Activated T-cell treated with anti-CD3 and anti-CD28 coated beads, Interleukin-2, amount 50 U/mL, for 24 hours (primary cell): ENCODE data around the gene PCARE.

Experiments used
- DNase-seq: peaks from one replicate; pipeline ENCODE4 v3.0.0-alpha.2; 2020
- H3K27ac Mint-ChIP-seq: 2 replicates; pipeline ENCODE4 v1.8.0; 2020; ENCODE audit warnings: mild to moderate bottlenecking, mixed read lengths
- H3K27me3 Mint-ChIP-seq: 2 replicates; pipeline ENCODE4 v1.8.0; 2020; ENCODE audit warnings: mixed read lengths
- H3K36me3 Mint-ChIP-seq: 2 replicates; pipeline ENCODE4 v1.8.0; 2020; ENCODE audit warnings: low read depth, mixed read lengths
- H3K4me1 Mint-ChIP-seq: 2 replicates; pipeline ENCODE4 v1.8.0; 2020; ENCODE audit warnings: low read depth, mixed read lengths
- H3K4me3 Mint-ChIP-seq: 2 replicates; pipeline ENCODE4 v1.8.0; 2020; ENCODE audit warnings: mild to moderate bottlenecking, moderate library complexity, mixed read lengths
- H3K9me3 Mint-ChIP-seq: 2 replicates; pipeline ENCODE4 v1.8.0; 2020; ENCODE audit warnings: mixed read lengths

PCARE gene

GRCh38 chr2:29046321-29046720 lies 28.0 kb downstream of the PCARE start:
- no peaks in the 10 kb centered on the region for H3K9me3 Mint-ChIP-seq
- no peak overlapping the region for H3K4me3 Mint-ChIP-seq
- no peaks in the 10 kb centered on the region for H3K36me3 Mint-ChIP-seq
- no peak for DNase-seq
- H3K27ac Mint-ChIP-seq: no peak overlapping the region
- no peaks in the 10 kb centered on the region for H3K27me3 Mint-ChIP-seq
- H3K4me1 Mint-ChIP-seq: no peaks in the 10 kb centered on the region

DNA sequence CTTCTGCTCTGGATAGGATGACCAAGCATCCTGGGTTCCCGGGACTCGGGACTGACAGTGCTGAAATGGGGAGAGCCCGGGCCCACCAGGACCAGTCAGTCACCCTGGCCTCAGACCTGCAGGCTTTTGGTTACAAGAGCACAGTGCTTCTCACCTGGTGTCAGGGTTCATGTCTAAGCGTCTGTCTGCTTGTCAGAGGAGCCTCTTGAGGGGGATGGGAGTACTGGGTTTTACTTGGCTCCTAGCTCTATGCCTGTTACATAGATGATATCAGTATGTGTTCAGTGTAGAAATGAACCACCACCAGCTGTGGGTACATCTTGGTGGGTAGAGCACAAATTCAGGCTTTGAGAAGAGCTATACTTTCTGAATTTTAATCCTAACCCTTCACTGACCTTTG lies 29.9 kb downstream of the PCARE start:
- Mint-ChIP-seq H3K27me3 (no peaks in the 10 kb centered on the region), H3K4me1 (peaks cover 2% of the 10 kb centered on the region), H3K36me3 (no peaks in the 10 kb centered on the region), H3K9me3 (no peaks in the 10 kb centered on the region), H3K27ac (no peak overlapping the region), H3K4me3 (no peak overlapping the region)
- no peak for DNase-seq

DNA sequence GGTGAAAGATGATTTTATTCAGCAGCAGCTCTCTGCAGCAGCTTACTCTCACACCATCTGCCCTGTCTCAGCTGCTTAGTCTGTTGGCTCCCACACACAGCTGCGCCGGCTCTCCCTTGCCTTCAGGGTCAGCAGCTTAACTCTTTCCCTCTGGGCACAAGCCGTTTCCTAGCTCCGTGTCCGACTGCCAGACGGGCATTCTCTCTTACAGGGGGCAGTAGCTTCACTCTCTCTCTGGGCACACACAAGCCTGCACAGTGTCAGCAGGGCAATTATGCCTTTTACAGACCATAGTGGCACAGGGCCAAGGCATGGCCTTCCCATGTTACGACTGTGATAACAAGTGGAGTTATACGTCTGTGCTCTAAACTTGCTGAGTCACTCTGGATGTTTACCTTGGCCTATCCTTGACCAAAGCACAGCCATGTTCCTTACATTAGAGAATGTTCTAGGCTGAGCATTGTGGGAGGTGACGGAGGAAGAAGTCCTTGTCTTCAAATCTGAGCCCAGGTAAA lies 31.7 kb downstream of the PCARE start:
- no peak overlapping the region for H3K27ac Mint-ChIP-seq
- H3K9me3 Mint-ChIP-seq: no peaks in the 10 kb centered on the region
- DNase-seq: no peak
- no peak overlapping the region for H3K4me3 Mint-ChIP-seq
- no peaks in the 10 kb centered on the region for H3K36me3 Mint-ChIP-seq
- no peaks in the 10 kb centered on the region for H3K27me3 Mint-ChIP-seq
- H3K4me1 Mint-ChIP-seq: peaks cover 2% of the 10 kb centered on the region

DNA sequence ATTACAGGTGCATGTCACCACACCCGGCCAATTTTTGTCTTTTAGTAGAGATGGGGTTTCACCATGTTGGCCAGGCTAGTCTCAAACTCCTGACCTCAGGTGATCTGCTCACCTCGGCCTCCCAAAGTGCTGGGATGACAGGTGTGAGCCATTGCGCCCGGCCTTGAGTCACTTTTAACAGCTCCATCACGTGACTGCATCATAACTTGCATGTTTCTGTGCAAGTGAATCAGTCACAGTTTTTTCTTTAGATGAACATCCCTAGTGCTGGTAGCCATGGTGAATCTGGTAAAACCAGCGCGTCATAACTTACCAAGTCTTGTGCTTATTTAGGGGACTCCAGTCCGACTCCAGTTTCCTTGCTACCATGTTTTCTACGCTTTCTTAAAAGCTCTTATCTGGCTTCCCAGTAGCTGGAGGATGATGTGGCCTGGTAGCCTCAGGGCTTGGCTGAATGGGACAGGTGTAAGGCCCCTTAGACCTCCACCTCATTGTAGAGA lies 33.1 kb downstream of the PCARE start:
- Mint-ChIP-seq H3K4me1 (peaks cover 2% of the 10 kb centered on the region), H3K36me3 (peaks cover 3% of the 10 kb centered on the region), H3K4me3 (no peak overlapping the region), H3K9me3 (no peaks in the 10 kb centered on the region), H3K27me3 (no peaks in the 10 kb centered on the region), H3K27ac (no peak overlapping the region)
- DNase-seq: no peak

DNA sequence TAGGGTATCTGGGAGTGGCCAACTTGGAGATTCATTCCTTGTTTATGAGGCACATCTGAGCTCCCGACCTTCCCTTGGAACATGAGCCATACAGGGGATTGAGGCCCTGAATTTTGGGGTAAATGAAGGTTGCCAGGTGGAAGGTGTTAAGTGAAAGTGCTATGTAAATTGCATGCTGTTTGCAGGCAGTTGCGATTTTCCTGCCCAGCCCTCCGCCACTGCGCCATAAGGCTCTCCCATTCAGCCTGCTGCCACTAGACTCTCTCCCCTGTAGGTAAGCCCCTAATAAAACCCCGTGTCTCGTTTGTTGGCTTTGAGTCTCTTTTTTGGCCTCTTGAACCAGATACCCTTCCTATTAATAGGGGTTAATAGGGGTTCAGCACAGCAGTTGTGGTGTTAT lies 33.8 kb downstream of the PCARE start:
- Mint-ChIP-seq H3K27me3 (no peaks in the 10 kb centered on the region), H3K4me3 (no peak overlapping the region), H3K27ac (no peak overlapping the region), H3K36me3 (peaks cover 4% of the 10 kb centered on the region), H3K9me3 (no peaks in the 10 kb centered on the region), H3K4me1 (peaks cover 2% of the 10 kb centered on the region)
- no peak for DNase-seq

DNA sequence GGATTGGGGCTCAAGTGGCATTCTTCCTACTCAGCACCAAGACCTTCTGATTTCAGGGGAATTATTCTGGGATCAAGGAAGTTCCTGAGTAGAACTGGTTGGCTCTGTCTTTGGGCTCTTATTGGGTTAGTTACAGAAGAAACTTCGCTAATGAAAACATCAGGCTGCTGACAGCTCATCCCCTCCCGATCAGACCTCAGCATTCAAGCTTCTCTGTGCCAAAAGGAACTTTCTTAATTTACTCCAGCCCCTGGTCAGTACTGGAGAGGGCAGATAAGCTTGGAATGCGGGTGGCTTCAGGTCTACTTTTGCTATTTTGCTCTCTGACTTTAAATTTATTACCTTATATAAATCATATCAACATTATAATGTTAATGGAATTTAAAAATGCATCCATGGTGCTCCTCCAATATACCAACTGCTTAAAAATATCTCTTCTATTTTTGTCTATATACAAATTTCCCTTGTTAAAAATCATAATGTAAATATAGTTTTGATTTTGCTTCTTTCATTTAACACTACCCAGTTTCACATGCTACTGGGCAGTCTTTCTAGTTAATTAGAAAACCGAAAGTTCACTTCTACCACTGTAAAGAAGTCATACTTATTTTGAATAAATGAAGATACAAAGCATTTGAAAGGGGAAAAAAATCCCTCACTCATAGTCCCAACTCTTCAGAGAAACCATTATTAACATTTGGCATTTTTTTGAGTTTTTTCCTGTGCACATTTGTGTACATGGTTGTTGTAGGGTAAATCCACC lies 34.4 kb downstream of the PCARE start:
- Mint-ChIP-seq H3K27ac (no peak overlapping the region), H3K4me1 (peaks cover 2% of the 10 kb centered on the region), H3K36me3 (peaks cover 4% of the 10 kb centered on the region), H3K9me3 (no peaks in the 10 kb centered on the region), H3K4me3 (no peak overlapping the region), H3K27me3 (no peaks in the 10 kb centered on the region)
- no peak for DNase-seq

DNA sequence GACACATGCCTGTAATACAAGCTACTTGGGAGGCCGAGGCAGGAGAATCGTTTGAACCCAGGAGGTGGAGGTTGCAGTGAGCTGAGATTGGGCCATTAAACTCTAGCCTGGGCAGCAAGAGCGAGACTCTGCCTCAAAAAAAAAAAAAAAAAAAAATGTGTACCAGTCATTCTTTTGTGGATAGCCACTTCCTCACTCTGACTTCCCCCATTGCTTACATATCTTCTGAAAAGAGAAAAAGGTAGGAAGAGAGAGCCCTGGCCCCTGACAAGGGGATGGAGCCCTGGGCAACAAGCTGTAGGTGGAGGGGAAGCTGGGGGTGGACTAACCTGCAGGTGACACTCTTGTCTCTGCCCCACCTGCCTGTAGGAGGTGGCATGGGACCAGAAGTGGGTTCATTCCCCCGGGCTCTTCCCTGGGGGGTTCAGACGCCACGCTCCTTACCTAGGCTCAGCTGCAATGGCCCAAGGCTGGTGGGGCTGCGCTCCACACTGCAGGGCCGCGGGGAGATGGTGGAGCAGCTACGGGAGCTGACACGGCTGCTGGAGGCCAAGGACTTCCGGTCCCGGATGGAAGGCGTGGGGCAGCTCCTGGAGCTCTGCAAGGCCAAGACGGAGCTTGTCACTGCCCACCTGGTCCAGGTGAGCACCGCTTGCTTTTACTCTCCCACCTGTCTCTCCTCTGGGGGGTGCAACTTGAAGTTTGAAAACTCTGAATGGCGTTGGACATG lies 39.1 kb downstream of the PCARE start:
- no peak for DNase-seq
- no peaks in the 10 kb centered on the region for H3K27me3 Mint-ChIP-seq
- no peak overlapping the region for H3K27ac Mint-ChIP-seq
- H3K9me3 Mint-ChIP-seq: no peaks in the 10 kb centered on the region
- H3K4me3 Mint-ChIP-seq: no peak overlapping the region
- peaks cover 5% of the 10 kb centered on the region for H3K4me1 Mint-ChIP-seq
- H3K36me3 Mint-ChIP-seq: peaks cover 4% of the 10 kb centered on the region

- Mint-ChIP-seq H3K27ac (no peak overlapping the region), H3K27me3 (no peaks in the 10 kb centered on the region), H3K36me3 (peaks cover 4% of the 10 kb centered on the region), H3K4me3 (no peak overlapping the region), H3K4me1 (peaks cover 5% of the 10 kb centered on the region), H3K9me3 (no peaks in the 10 kb centered on the region)
- DNase-seq: no peak
Measured at GRCh38 chr2:29033656-29034055, 40.7 kb downstream of the PCARE start.

DNA sequence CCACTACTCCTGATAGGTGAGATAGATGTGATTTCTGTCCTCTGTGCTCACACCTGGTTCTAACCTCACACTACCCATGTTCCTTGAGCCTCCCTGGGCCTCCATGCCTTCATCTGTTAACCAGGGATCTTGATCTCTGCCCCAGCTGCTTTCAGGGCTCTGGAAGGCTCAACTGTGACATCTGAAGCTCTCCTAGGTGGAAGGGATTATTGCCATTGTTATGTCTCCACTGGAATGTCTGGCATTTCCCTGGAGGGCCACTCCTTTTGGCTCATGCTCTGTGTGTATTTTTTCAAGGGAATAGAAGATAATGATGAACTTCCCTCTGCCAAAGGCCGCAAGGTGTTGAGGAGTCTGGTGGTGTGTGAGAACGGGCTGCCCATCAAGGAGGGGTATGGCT lies 41.2 kb downstream of the PCARE start:
- Mint-ChIP-seq H3K4me3 (no peak overlapping the region), H3K27ac (no peak overlapping the region), H3K9me3 (no peaks in the 10 kb centered on the region), H3K4me1 (peaks cover 5% of the 10 kb centered on the region), H3K36me3 (peaks cover 4% of the 10 kb centered on the region), H3K27me3 (no peaks in the 10 kb centered on the region)
- no peak for DNase-seq

GRCh38 chr2:29032189-29032588 lies 42.1 kb downstream of the PCARE start:
- no peak for DNase-seq
- Mint-ChIP-seq H3K4me3 (no peak overlapping the region), H3K4me1 (peaks cover 5% of the 10 kb centered on the region), H3K27ac (no peak overlapping the region), H3K27me3 (no peaks in the 10 kb centered on the region), H3K9me3 (no peaks in the 10 kb centered on the region), H3K36me3 (peaks cover 4% of the 10 kb centered on the region)

DNA sequence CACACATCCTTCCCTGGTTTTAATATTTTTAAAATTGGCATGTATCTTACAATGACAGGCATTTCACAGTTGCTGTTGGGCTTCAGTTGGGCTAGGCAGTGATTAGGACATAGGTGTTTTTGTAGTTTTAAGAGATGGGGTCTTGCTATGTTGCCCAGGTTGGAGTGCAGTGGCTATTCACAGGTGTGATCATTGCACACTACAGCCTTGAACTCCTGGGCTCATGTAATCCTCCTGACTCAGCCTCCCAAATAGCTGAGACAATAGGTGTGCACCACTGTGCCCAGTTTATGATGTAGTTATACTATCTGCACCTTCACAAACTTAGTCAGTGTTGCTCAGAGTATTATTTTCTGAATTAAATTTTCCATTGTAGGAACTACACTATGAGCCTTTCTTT lies 43.3 kb downstream of the PCARE start:
- Mint-ChIP-seq H3K27me3 (no peaks in the 10 kb centered on the region), H3K4me3 (no peak overlapping the region), H3K9me3 (no peaks in the 10 kb centered on the region), H3K36me3 (no peaks in the 10 kb centered on the region), H3K4me1 (peaks cover 5% of the 10 kb centered on the region), H3K27ac (no peak overlapping the region)
- no peak for DNase-seq

GRCh38 chr2:29025711-29026110 lies 48.6 kb downstream of the PCARE start:
- no peak overlapping the region for H3K4me3 Mint-ChIP-seq
- no peaks in the 10 kb centered on the region for H3K4me1 Mint-ChIP-seq
- H3K27me3 Mint-ChIP-seq: no peaks in the 10 kb centered on the region

DNA sequence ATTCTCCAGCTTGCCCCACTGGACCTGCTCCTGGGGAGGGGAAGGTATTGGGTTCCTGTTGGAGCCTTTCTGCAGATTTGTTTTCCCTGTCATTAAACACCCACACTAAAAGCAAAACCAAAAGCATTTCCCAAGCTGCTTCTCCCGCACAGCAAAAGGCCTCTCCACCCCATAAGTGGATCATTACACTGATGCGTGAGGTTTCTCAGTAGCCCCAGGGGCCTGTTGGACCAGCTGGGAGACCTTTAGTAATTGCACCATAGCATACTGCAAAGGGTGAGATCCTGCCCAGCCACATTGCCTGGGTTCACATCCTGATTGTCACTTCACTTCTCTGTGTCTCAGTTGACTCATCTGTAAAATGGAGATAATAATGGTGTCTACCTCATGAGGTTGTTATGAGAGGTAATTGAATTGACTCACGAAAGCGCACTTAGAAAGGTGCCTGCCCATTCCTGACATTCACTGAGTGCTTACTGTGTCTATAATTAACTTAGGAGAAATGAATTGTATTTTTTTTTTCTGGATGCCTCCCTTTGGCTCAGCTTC lies 49.4 kb downstream of the PCARE start:
- no peaks in the 10 kb centered on the region for H3K4me1 Mint-ChIP-seq
- no peak overlapping the region for H3K4me3 Mint-ChIP-seq
- no peaks in the 10 kb centered on the region for H3K9me3 Mint-ChIP-seq
- no peaks in the 10 kb centered on the region for H3K27me3 Mint-ChIP-seq
- H3K27ac Mint-ChIP-seq: no peak overlapping the region
- no peaks in the 10 kb centered on the region for H3K36me3 Mint-ChIP-seq
- no peak for DNase-seq

More at GRCh38 chr2:29025711-29026110, 48.6 kb downstream of the PCARE start:
- Mint-ChIP-seq H3K27ac (no peak overlapping the region), H3K36me3 (no peaks in the 10 kb centered on the region), H3K9me3 (no peaks in the 10 kb centered on the region)
- DNase-seq: no peak

- no peak for DNase-seq
- H3K4me3 Mint-ChIP-seq: no peak overlapping the region
- H3K36me3 Mint-ChIP-seq: no peaks in the 10 kb centered on the region
- H3K27me3 Mint-ChIP-seq: no peaks in the 10 kb centered on the region
- H3K27ac Mint-ChIP-seq: no peak overlapping the region
- peaks cover 12% of the 10 kb centered on the region for H3K4me1 Mint-ChIP-seq
- no peaks in the 10 kb centered on the region for H3K9me3 Mint-ChIP-seq
Measured at GRCh38 chr2:29023188-29023587, 51.1 kb downstream of the PCARE start.

- no peak for DNase-seq
- Mint-ChIP-seq H3K4me1 (peaks cover 16% of the 10 kb centered on the region), H3K36me3 (no peaks in the 10 kb centered on the region), H3K27ac (no peak overlapping the region), H3K4me3 (no peak overlapping the region), H3K9me3 (no peaks in the 10 kb centered on the region), H3K27me3 (no peaks in the 10 kb centered on the region)
Measured at GRCh38 chr2:29022679-29023078, 51.6 kb downstream of the PCARE start.
